ENCODE data around the gene COL6A3. TPM values are rescaled to one million over a fixed set of nuclear protein-coding genes. Genes with fewer than 3 reads are reported as not detected.

Gene COL6A3
- total RNA-seq, 1 experiment from 2014 or later = 0.57 TPM

- CTCF ChIA-PET = no interaction called here
- no peaks in the 10 kb centered on the region for H3K9me3 ChIP-seq (ENCODE audit: insufficient read depth, low read depth)
- no peak for DNase-seq
- no TSS peak for BruUV-seq (replicated peaks)
- no peaks in the 10 kb centered on the region for H4K20me1 ChIP-seq (ENCODE audit: insufficient read depth)
- no peak overlapping the region for H3K4me2 ChIP-seq
- peaks cover 4% of the 10 kb centered on the region; the same call in 1 of the 2 replicates for H3K27me3 ChIP-seq (ENCODE audit: insufficient read depth, low read depth)
- H3K4me3 ChIP-seq = no peak overlapping the region
- TF ChIP-seq, protein P1, sequence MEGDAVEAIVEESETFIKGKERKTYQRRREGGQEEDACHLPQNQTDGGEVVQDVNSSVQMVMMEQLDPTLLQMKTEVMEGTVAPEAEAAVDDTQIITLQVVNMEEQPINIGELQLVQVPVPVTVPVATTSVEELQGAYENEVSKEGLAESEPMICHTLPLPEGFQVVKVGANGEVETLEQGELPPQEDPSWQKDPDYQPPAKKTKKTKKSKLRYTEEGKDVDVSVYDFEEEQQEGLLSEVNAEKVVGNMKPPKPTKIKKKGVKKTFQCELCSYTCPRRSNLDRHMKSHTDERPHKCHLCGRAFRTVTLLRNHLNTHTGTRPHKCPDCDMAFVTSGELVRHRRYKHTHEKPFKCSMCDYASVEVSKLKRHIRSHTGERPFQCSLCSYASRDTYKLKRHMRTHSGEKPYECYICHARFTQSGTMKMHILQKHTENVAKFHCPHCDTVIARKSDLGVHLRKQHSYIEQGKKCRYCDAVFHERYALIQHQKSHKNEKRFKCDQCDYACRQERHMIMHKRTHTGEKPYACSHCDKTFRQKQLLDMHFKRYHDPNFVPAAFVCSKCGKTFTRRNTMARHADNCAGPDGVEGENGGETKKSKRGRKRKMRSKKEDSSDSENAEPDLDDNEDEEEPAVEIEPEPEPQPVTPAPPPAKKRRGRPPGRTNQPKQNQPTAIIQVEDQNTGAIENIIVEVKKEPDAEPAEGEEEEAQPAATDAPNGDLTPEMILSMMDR (conservative IDR thresholded peaks at IDR 0.05) = no peak
- no peak for TF ChIP-seq EZH2 (IDR thresholded peaks at IDR 0.05; ENCODE audit: low read depth)
- no peaks in the 10 kb centered on the region for H3K36me3 ChIP-seq (ENCODE audit: low read depth)
- intact Hi-C loops (cut with micrococcal nuclease; ENCODE audit: unreplicated experiment) = no loop called here
- no peak overlapping the region for H3K27ac ChIP-seq
- H3F3A ChIP-seq (ENCODE audit: insufficient read depth, low read depth) = no peaks in the 10 kb centered on the region
- H3K79me2 ChIP-seq (ENCODE audit: low read depth) = no peaks in the 10 kb centered on the region
- no peaks in the 10 kb centered on the region for H3K9me2 ChIP-seq (ENCODE audit: insufficient read depth)
- H3K4me1 ChIP-seq (replicated peaks; ENCODE audit: insufficient read depth) = no peaks in the 10 kb centered on the region
- POLR2A ChIA-PET (ENCODE audit: unreplicated experiment) = no interaction called here
- no peak overlapping the region for H2AFZ ChIP-seq
Measured at GRCh38 chr2:237319887-237320286, 94.1 kb downstream of the COL6A3 start.

- H3F3A ChIP-seq (ENCODE audit: insufficient read depth, low read depth) = no peaks in the 10 kb centered on the region
- H3K36me3 ChIP-seq (ENCODE audit: low read depth) = no peaks in the 10 kb centered on the region
- H3K27ac ChIP-seq = no peak overlapping the region
- no peak overlapping the region for H2AFZ ChIP-seq
- H3K9me2 ChIP-seq (ENCODE audit: insufficient read depth) = no peaks in the 10 kb centered on the region
- CTCF ChIA-PET = no interaction called here
- no peaks in the 10 kb centered on the region for H3K4me1 ChIP-seq (replicated peaks; ENCODE audit: insufficient read depth)
- no TSS peak for BruUV-seq (replicated peaks)
- H3K4me2 ChIP-seq = no peak overlapping the region
- no peaks in the 10 kb centered on the region for H3K79me2 ChIP-seq (ENCODE audit: low read depth)
- H3K4me3 ChIP-seq = no peak overlapping the region
- intact Hi-C loops (cut with micrococcal nuclease; ENCODE audit: unreplicated experiment) = no loop called here
- no peak for TF ChIP-seq EZH2 (IDR thresholded peaks at IDR 0.05; ENCODE audit: low read depth)
- TF ChIP-seq, protein P1 (conservative IDR thresholded peaks at IDR 0.05) = no peak
- H3K9me3 ChIP-seq (ENCODE audit: insufficient read depth, low read depth) = no peaks in the 10 kb centered on the region
- DNase-seq = no peak
- POLR2A ChIA-PET (ENCODE audit: unreplicated experiment) = no interaction called here
- no peaks in the 10 kb centered on the region for H4K20me1 ChIP-seq (ENCODE audit: insufficient read depth)
- peaks cover 4% of the 10 kb centered on the region; the same call in 1 of the 2 replicates for H3K27me3 ChIP-seq (ENCODE audit: insufficient read depth, low read depth)
Measured at GRCh38 chr2:237319086-237319820, 94.7 kb downstream of the COL6A3 start.

DNA sequence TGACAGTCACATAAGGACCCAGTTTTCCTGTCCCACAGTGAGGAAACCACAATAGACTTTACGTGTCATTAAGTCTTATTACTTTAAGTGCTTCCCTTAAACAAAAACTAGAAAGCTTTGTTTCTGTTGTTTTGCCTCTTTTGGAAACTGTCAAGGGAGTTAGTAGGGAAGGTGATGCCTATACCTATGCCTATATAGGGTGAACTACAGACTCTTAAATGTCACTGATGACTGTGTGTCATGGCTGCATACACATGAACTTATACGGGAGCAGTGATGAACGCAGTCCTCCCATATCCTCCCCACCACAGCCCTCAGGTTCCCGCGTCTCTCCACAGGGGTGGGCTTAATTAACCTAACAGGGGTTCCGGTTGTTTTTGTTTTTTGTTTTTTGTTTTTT is 97.6 kb downstream of the COL6A3 start:
- Histone ChIP-seq H3K9me3 (ENCODE audit: insufficient read depth, low read depth) (no peaks in the 10 kb centered on the region), H4K20me1 (ENCODE audit: insufficient read depth) (no peaks in the 10 kb centered on the region), H3K4me2 (no peak overlapping the region), H2AFZ (no peak overlapping the region), H3F3A (ENCODE audit: insufficient read depth, low read depth) (no peaks in the 10 kb centered on the region), H3K79me2 (ENCODE audit: low read depth) (no peaks in the 10 kb centered on the region), H3K4me1 (replicated peaks; ENCODE audit: insufficient read depth) (no peaks in the 10 kb centered on the region), H3K27me3 (ENCODE audit: insufficient read depth, low read depth) (0 out of 2 replicates have a peak, but pooled peaks cover 4% of the 10 kb centered on the region), H3K9me2 (ENCODE audit: insufficient read depth) (no peaks in the 10 kb centered on the region), H3K4me3 (no peak overlapping the region), H3K36me3 (ENCODE audit: low read depth) (no peaks in the 10 kb centered on the region), H3K27ac (no peak overlapping the region)
- BruUV-seq (replicated peaks) = no TSS peak
- TF ChIP-seq, protein P1 (conservative IDR thresholded peaks at IDR 0.05) = no peak
- TF ChIP-seq EZH2 (IDR thresholded peaks at IDR 0.05; ENCODE audit: low read depth) = no peak
- intact Hi-C loops (cut with micrococcal nuclease; ENCODE audit: unreplicated experiment) = no loop called here
- ChIA-PET CTCF (no interaction called here), POLR2A (ENCODE audit: unreplicated experiment) (no interaction called here)
- DNase-seq = no peak

All from PC-9 (cell line).